Frontal cortex (tissue), 4 donors: Measurements from ENCODE around the gene SUN3. TPM values are rescaled to one million over a fixed set of nuclear protein-coding genes. Genes with fewer than 3 reads are reported as not detected.
"Not testable (repeated sequence)": the region's sequence is repeated elsewhere in the genome, so short reads cannot be mapped to it uniquely, and the experiment has no call there.

Experiments used
- DNase-seq, 2 donors: peaks; one replicate each; pipeline ENCODE4 v3.0.0; 2012; ENCODE audit warnings: low spot score in 2 of 2
- FAIRE-seq: peaks from 2 replicates; lab custom pipeline; 2012; peaks lifted over from hg19 to GRCh38; lab: Jason Lieb, UNC
- total RNA-seq: library from RNA; depleted of rRNA; stranded (reverse); fragments of >200 nt; gene quantifications from one replicate; pipeline ENCODE4 v1.2.3, GENCODE V29; 2014
- donor health status: control.
- donor health status: control.
- donor health status: control.

The SUN3 gene
- total RNA-seq, 1 donor from 2014 or later, result not detected

- DNase-seq (no peak), FAIRE-seq (no peak)
These were observed 40.2 kb downstream of the SUN3 start for GRCh38 chr7:47988496-47989386.

DNA sequence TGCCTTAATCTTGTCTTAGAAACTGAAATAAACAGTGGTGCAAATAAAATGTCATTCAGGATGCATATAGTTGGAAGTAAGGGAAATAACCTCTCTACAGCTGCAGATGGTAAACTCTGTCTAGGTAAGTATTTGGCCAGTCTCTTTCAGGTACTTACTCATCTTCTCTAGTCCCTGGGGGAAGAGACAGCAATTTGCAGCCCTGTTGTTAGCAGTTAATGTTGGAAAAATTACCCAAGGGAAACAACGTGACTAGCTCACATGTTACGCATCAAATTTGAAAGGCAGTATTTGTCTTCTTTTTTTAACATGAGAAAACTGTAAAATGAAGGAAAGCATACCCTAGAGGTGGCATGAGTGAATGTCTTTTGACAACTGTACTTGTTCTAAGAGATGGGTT is 46.3 kb downstream of the SUN3 start:
- no peak for FAIRE-seq
- DNase-seq, result no peak

GRCh38 chr7:47980648-47981047 is 48.3 kb downstream of the SUN3 start:
- not testable (repeated sequence) for FAIRE-seq, DNase-seq

GRCh38 chr7:47979832-47980181 is 49.1 kb downstream of the SUN3 start:
- DNase-seq (no peak), FAIRE-seq (no peak)

GRCh38 chr7:47979145-47979831 is 49.6 kb downstream of the SUN3 start, which contains the start of gene HUS1:
Gene HUS1 (minus strand): TSS chr7:47979615. CDS start chr7:47979519, 96 bp downstream.
- DNase-seq (peak; percentile 86 to 90), FAIRE-seq (no peak)

GRCh38 chr7:47978790-47979144 is 50.1 kb downstream of the SUN3 start:
- DNase-seq, result no peak
- FAIRE-seq, result no peak

GRCh38 chr7:47973739-47974138 is 55.2 kb downstream of the SUN3 start:
- DNase-seq (no peak), FAIRE-seq (no peak)

DNA sequence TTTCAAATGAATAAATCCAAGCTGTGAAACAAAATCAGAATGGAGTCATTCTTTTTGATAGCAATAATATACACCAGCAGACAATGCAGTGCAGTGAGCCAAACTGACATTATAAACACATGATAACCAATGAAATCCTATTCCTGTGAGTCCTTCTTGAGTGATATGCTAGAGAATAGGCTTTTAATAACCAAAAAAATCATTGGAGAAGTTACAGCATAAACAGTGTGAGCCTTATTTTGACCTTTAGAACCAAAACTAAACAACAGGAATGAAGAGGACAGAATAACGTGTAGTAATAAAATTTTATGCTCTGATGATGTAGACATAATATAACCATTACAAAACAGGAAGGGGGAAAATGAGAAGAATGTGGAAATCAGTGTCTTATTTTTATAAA is 58.1 kb downstream of the SUN3 start:
- no peak for DNase-seq
- FAIRE-seq, result no peak

DNA sequence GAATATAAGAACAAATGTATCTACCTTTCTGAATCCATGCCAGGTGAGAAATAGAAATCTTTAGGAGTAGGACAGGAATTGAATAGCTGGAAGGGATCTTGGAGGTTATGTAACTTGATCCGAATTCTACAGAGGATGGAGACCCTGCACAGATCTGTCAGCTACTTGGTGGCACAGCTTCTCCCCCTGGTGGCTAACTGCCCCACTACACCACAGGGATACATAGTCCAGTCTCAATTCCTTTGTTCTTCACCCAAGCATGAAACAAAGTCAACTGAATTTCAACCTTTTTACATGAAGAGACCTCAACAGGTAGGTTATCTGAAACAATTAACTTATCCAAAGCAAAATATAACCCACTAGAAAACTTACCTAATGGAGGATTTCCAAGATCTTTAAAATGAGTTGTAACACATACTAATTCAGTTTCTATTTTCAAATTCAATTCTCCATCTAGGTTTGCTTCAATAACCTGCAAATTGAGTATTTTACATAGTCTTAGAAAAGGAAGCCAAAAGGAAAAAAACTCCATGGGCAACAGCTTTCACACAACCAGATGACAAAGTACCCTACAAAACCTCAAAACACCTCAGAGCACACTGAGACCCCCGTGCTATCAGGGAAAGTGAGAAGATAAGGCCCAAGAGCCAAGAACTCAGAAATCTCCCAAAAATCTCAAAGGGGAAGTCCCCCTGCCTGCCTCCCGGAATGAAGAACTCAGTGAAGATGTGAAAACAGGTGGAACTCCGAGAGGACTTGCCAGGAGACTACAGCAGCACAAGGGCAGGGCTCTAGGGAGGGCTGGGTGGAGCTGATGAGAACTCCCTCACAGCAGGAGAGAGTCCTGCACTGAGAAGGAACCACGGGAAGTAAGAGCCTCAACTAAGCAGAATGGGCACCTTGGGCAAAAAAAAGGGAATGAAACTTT is 59.8 kb downstream of the SUN3 start:
- FAIRE-seq (no peak), DNase-seq (peak; percentile 47 to 72)

- no peak for FAIRE-seq
These were observed 61.2 kb downstream of the SUN3 start for GRCh38 chr7:47967708-47968107.

DNA sequence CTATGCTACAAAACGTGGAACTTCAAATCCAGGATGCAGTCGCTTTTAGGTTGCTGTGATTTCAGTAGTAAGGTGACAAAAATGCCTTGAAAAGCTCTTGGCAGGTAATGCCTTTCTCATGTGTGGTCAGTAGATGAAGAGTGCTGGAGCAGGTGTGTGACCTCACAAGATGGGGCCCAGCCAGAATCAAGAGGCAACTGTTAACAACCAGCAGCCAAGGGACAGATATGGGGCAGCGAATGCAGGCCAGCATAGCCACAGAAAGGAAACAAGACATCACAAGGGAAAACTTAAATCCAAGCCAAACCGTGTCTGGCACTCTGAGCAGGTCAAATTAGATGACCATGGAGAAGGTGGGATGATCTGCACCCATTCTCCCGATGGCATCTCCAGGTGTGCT is 61.8 kb downstream of the SUN3 start:
- DNase-seq, result no peak
- FAIRE-seq, result no peak

More at GRCh38 chr7:47967708-47968107, 61.2 kb downstream of the SUN3 start:
- no peak for DNase-seq

DNA sequence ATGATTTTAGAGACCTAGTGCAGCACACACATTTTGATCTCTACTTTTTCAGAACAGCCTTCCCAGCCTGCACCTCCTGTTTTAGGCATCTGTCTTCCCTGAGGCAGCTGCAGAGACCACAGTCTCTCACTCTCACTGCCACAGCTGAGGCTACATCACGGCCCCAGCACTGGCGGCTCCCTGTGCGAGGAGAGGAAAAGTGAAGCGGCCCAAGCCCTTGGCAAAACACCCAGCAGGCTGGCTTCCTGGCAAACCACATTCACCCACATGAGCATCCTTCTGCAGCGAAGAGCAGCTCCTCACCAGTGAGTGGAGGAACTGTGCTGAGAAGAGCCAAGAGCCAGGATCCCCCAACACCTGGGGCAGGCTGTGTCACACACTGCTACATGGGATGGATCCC is 63.5 kb downstream of the SUN3 start:
- DNase-seq (no peak), FAIRE-seq (no peak)

GRCh38 chr7:47962262-47962661 is 66.6 kb downstream of the SUN3 start:
- no peak for FAIRE-seq
- DNase-seq, result no peak

GRCh38 chr7:47957156-47957555 is 71.8 kb downstream of the SUN3 start:
- FAIRE-seq (no peak), DNase-seq (no peak)

DNA sequence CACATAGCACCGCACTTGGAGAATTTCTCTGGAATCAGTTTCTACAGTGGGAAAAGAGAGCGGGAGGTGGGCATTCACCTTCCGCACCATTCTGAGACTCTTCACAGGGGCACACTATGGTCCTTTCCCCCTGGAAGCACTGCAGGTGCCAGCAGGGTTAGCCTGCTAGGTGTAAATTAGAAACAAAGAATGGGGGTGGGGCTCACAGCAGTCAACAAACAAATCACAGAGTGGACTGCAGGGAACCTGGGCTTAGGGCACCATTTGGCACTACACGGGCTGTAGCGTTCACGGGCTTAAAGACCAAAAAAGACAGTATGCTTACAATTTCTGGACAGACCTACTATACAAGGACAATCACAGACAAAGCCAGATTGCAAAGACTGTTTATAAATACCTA is 72.7 kb downstream of the SUN3 start:
- DNase-seq, result no peak
- no peak for FAIRE-seq

- FAIRE-seq, result no peak
- no peak for DNase-seq
These were observed 74.5 kb downstream of the SUN3 start for GRCh38 chr7:47954231-47954911.

- DNase-seq (no peak), FAIRE-seq (no peak)
These were observed 75.1 kb downstream of the SUN3 start for GRCh38 chr7:47953822-47954221.

- no peak for DNase-seq
- no peak for FAIRE-seq
These were observed 76.7 kb downstream of the SUN3 start for GRCh38 chr7:47952224-47952623.

GRCh38 chr7:47951374-47951773 is 77.5 kb downstream of the SUN3 start:
- FAIRE-seq (no peak), DNase-seq (no peak)

DNA sequence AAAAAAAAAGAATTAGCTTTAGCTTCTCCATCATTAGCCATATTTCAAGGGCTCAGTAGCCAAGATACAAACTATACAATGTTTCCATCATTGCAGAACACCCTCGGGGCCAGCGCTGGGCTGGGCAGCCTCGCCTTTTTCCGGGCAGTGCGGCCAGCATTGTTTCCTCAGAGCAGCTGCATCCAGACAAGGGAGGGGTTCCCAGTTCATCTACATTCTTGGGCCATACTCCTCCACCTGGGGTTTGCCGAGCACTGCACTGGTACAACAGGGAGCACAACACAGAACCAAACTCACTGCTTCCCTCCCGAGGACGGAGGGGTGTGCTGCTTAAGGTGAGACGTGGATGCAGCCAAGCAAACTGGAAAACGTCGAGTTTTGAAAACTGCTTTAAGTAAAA is 78.2 kb downstream of the SUN3 start:
- FAIRE-seq (no peak), DNase-seq (no peak)
